HG03558 (cell line): Measurements from ENCODE around the gene TXNL4A.

Source experiments
- ATAC-seq: cut with Tn5 transposase; IDR thresholded peaks from one replicate; pipeline ENCODE4 v1.9.1; 2021; ENCODE audit warnings: moderate number of reproducible peaks; ENCODE audit not compliant: unreplicated experiment; ENCODE audit errors: extremely low read depth

TXNL4A gene

DNA sequence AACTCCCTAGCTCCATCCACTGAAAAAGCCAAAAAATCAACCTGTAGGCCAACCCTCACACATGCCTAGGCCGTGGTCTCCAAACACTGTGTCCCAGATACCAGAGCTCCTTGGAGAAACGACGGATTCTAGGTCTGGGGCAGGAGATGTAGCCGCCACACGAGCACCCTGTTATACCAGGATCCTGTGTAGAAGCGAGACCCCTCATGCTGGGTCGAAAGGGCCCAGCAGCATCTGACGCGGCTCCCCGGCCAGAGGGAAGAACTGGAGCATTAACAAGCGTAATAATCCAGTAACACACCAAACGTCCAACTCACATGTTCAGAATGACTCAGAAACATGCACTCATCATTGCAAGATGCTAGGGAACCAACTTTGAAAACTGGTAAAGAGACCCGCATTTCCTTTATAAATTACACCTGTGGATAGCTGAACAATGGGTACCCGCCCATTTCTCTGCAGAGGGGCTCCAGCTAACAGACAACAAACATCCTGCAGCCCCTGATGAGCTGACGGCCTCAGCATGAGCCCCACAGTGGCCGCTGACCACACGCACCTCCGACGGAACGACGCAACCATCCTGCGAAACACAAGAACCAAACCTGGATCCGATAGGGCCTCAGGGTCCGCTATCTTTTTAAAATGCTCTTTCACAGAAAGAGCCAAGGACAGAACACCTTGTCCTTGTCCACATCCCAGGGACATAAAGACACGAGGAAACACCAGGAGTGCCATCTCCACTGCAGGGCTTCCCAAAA lies 51.1 kb downstream of the TXNL4A start:
- no peak for ATAC-seq

DNA sequence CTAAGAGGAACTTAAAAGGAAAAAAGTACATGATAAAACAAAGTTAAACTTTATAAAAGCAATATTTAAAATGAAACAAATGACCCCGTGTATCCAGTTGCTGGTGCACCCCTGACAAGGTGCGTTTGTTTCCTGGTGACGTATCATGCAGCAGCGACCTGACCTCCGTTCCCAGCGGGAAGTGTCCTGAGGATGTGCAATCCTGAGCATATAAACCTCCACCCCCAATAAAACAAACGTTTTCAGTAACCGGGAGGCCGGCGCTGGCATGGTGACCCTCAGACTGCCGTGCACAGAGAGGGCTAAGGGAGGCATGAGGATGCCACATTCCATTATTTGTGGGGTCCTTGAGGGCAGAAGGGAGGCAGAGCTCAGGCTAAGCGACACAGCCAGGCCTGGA lies 51.7 kb downstream of the TXNL4A start:
- no peak for ATAC-seq

DNA sequence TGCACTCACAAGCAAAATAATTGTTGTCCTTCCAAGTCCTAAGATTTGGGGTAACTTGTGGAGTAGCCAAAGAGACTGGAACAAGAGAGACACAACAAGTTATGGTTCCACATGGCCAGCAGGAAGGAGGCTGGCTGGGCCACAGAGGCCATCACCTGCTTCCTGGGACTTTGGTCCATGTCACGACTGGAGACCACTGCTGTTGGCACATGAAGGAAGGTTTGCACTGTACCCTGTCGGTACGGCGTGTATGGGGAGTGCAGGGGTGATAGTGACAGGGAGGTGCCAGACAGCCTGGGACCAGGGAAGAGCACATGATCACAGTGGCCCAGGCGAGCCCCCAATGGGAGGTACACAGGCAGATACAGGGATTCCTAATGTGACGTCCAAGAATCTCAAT lies 52.4 kb downstream of the TXNL4A start:
- no peak for ATAC-seq

DNA sequence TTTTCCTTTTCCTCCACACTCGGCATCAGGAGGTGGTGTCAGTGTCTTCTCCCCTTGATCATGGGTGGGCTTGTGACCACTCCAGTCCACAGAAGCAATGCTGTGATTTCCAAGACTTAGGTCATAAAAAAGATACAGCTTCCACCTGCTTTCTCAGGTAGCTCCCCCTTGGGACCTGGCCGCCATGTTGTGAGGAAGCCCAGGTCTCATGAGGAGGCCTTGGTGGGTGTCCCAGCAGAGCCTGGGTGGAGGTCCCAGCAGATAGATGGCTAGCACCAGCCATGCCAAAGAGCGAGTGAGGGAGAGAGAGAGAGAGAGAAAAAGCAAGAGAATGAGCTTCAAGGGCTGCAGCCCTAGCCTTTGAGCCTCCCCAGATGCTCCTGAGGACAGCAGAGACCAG lies 52.9 kb downstream of the TXNL4A start:
- no peak for ATAC-seq

DNA sequence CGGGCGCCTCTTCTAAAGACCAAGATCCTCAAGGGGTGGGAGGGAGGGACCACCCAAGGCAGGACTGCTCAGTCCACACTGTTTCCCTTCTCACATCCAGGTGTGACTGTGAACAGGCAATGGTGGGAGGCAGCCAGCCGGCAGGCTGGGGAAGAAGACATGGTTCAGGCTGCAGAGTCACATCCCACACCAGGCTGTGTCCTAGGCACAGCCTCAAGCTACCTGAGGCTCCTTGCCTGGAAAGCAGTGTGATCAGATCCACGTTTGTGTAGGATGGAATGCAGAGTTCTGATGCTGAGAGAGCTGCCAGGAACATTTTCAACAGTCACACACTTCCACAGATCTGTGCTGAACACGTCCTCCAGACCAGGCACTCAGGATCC lies 53.3 kb downstream of the TXNL4A start:
- no peak for ATAC-seq

DNA sequence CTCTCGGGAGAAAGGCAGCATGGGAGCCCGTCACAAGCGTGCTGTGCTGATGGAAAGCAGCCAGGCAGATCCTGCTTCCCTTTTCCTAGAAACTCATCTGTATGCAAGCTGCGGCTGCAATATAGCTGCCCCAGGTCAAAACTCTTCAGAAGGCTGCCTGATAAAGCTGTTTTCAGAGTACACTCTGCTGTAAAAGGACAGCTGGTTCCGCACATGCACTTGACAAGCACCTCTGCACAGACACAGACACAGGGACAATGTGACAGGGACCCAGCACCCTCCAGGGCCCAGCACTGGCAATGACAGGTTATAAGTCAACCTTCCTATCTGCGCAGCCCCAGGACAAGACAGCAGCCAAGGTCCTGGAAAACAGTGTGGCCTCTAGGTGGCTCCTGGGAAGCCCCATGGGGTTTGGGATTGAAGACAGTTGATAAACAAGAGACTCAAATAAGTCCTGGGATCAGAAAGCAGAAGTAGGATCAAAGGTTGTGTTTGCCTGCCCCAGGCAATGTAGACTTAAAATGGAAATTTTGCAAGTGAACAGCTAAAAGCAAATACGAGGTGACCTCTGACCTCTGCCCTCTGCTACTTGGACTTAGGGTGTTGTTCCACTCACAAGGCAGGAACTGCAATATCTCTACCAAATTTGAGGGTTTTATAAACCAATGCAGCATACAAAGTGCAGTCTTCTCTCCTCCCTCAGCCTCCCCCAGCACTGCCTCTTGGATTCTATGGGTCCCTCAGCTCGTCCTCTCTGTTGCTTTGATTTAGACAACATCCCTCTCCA lies 53.9 kb downstream of the TXNL4A start:
- ATAC-seq, result no peak

DNA sequence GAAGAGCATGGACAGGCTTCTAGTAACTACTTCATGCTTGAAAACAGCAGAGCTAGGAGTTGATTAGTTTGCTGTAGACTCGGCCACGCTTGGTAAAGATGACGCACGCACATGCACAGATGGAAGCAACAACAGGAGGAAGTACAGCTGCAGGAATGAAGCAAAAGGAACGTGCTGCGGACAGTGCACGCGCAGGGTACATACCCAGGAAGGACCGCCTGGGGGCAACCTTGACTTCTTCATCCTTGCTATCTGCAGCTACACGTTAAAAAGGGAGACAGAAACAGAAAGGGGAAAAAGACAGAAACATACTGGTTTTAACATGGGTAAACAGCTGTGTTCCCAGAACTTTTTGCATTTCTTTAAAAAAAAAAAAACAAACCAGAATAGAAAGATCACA lies 54.6 kb downstream of the TXNL4A start:
- no peak for ATAC-seq

DNA sequence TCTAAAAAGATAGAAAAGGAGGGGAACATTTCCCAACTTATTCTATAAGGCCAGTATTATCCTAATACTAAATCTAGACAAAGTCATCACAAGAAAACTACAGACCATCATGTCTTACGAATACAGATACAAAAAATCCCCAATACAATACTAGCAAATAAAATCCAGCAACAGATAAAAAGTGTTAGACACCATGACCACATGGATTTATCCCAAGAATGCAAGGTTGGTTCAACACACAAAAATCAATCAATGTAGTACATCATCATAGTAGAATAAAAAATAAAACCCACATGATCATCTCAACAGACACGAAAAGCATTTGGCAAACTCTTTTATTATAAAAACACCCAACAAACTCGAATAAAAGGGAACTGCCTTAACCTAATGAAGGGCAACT lies 55.5 kb downstream of the TXNL4A start:
- no peak for ATAC-seq

DNA sequence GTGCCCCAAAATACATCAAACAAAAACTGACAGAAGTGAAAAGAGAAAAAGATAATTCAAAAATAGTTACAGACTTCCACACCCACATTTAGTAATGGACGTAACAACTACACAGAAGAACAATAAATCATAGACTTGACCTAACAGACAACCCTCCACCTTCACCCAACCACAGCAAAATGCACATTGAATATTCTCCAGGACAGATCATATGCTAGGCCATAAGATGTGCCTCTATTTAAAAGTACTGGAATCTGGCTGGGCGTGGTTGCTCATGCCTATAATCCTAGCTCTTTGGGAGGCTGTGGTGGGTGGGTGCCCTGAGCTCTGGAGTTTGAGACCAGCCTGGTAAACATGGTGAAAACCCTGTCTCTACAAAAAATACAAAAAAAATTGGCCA lies 56.9 kb downstream of the TXNL4A start:
- no peak for ATAC-seq

DNA sequence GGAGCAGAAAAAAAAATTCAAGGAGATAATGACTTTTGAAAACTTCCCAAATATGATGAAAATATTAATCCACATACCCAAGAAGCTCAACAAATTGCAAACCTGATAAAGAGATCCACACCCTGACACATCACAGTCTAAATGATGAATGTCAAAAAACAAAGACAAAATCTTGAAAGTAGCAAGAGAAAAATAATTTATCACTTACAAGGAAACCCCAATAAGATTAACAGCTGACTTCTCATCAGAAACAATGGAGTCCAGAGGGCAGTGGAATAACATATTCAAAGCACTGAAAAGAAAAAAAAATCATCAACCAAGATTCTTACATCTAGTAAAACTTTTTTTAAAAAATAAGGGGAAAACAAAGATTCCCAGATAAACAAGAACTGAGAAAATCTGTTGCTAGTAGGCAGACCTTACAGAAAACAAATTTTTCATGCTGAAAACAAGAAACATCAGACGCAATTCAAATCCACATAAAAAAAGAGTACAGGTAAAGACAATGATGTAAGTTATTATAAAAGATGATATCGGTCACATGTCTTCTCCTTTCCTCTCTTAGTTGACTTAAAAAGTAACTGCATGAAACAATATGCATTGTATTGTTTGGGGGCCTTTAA lies 58.2 kb downstream of the TXNL4A start:
- ATAC-seq, result no peak

DNA sequence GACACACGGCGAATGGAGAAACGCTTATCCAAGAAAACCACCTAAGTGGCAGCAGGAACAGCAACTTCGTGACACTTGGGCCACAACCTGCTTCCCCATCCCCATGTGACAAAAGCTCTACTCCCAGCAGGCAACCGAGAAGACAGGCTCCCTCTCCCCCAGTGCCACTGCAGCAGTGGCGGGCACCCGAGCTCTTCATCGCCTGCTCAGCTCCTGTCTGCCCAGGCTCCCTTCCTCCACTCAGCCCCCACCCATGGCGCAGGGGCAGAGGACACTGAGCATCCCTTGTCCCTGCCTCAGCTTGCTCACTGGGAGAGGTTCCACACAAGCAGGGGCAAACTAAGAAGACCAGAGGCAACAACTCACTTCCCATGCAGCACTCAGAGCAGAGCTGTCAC lies 59.8 kb downstream of the TXNL4A start:
- no peak for ATAC-seq

DNA sequence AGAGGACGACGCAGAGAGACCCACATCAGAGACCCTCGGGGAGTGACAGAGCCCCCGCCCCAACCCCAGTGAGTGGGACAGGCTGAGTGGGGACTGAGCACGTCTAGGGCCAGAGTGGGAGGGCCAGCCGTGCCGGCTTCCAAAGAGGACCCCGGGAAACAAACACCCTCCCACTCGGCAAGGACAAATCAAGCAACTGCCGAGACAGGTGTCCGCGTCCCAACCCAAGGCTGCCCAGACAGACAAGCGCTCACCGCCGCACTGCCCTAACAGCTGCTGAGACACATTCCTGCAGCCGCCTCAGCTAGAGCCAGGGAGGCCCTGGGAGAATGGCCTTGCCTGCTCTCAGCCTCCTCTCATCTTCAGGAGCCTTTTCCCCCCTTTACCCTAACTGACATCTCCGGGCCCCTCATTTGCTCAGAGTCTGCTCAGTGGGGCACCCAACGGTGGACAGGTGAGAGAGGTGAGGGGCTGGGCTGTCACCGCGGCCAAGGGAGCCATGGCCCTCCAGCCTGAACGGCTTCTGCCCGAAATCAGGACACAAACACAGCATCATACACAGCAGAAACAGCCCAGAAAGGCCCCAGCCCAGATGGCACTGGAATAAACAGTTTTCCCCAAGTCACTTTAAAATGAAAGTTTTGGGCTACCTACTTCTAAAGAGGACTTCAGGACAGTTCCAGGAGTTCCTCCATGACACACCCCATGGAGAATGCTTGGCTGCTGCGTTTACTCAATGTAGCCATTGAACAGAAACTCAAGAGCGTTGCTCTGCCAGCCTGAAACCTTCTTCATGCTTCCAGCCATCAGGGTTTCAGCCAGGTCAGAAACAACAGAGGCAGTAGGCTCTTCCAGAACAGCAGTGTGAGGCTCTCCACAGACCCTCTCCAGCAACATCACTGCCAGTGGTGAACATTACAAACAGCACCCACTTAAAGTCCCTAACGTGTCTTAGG lies 60.5 kb downstream of the TXNL4A start:
- no peak for ATAC-seq

DNA sequence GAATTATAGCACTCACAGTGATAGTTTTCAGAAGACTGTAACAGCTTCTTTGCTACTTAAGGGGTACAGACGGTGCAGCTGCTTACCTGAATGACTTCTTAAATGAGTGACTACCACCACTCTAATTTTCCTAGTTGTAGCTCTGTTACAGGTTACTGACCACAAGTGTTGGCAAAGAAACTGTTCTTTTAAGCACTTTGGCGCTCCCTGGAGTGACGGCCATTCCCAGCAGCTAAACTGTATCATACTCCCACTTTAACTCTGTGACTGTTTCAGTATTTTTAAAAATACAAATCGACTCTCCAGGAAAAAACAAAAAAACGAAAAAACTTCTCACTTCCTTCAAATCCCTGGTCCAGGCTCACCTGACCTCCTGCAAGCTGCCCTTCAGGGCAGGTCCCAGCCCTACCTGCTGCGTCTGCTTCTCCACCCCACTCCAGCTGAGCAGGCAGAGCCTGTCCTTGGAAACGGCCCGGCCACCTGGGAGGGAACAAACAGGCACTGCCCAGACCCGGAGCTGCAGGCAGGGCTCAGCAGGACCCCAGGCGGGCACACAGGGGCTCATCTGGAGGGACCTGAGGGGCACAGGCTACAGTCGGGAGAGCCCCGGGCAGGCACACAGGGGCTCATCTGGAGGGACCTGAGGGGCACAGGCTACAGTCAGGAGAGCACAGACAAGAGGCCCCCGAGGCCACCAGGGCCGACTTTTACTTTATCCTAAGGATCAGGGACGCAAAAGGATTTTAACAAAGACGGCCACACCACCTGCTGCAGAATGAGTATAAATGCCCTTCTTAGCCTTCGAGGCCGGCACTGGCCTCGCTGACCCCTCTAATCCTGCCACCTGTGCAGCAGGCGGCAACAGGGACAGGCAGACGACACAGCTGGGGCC lies 61.4 kb downstream of the TXNL4A start:
- ATAC-seq, result no peak

DNA sequence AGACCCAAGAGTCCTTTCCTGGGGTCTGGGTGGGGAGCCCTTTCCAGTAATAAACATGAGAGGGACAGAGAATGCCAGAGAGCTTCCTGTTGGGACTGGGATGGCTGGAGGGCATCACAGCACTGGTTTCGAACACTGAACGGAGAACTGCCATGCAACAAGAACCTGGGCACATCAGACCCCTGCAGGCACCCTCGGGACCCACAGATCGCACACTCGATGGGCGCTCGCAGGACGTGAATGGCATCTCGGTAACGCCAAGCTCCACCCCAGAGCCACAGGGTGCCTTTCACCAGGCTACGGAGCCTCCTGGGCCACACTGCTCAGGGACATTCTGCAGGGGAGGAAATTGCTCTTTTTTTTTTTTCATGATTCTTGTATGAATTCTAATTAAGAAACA lies 62.1 kb downstream of the TXNL4A start:
- ATAC-seq, result no peak

DNA sequence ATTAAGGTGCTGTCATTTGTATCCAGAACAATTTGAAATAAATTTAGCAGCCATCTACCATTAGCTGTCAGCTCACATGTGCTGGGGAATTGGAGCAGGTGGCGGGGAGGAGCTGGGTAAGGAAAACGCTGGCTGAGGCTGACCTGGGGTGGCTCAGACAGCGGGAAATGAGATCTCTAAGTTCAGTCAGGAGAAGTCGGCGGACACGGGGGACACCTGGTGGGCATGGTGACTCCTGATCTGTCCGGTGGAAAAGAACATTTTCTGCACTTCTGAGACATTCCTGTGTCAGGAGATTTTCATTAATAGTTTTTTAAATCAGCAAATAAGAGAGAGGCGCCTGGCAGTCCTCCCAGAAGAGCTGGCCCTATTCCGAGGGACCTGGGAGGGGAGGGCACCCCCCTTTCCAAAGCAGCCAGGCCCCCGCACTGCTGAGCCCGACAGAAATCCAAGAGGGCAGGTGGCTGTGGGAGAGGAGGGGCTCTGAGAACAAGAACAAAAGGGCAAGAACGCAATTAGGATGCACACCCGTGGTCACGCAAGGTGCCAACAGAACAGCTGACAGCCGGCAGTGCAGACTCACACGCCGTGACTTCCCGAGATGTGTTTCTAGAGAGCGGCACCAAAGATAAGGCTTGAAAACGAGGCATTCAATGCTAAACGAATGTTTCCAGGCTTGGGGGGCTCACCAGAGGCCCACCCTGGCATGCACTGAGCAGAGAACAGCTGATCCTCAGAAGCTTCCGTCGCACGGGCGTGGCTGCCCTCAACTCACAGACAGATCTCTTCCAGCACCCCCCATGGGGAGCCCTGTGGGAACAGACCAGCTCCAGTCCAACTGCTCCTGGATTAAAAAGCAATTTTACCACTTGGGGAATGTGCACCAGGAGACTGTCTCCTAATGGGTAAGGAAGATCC lies 63.3 kb downstream of the TXNL4A start:
- no peak for ATAC-seq

DNA sequence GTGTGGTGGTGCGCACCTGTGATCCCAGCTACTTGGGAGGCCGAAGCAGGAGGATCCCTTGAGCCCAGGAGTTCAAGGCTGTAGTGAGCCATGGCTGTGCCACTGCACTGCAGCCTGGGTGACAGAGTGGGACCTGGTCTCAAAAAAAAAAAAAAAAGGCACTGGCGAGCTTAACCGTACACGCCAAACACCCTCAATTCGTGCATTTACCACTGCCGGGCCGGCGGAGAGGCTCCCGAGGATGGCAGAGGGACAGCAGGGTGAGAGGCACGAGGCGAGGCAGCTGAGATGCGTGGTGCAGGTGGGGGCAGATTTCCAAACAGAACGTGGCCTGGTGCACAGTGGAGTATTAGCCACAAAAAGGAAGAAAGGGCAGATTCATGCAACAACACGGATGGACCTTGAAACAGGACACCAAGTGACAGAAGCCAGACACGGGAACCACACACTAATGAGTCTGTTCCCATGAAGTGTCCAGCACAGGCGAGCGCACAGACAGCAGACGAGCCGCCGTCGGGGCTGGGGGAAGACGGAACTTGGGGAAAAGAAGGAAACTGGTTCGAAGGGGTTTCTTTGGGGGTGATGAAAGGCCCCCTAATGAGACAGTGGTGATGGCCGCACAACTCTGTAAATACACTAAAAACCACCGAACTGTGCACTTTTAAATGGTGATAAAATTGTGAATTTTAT lies 64.3 kb downstream of the TXNL4A start:
- no peak for ATAC-seq

DNA sequence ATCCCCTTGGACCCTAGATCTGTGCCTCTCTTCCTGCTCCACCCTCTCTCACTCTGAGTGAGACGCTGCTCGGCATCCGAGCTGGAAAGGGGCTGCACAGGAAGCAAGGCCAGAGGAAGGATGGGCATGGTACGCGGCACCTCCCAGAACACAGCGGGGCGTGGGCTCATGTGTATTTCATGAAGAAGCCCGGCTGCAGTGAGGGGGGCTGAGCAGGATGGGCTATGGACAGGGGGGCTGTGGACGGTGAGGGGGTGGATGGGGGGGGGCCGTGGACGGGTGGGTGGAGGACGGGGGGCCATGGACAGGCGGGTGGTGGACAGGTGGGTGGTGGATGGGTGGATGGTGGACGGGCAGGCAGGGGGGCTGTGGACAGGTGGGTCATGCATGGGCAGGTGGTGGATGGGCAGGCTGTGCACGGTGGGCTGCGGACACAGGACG lies 65.4 kb downstream of the TXNL4A start:
- ATAC-seq, result no peak
